Neural progenitor cell (in vitro differentiated cells): ENCODE measurements around the gene MFSD11.

Experiments used
- CTCF ChIP-seq: fragments of 200-600 bp; sonication (generic); IDR thresholded peaks from 2 replicates; pipeline ENCODE4 v1.5.1; 2017; ENCODE audit warnings: antibody characterized with exemption, mild to moderate bottlenecking
- EZH2 ChIP-seq: fragments of 200-600 bp; sonication (generic); IDR thresholded peaks from 2 replicates; pipeline ENCODE4 v1.6.1; 2017; ENCODE audit warnings: antibody characterized with exemption, mild to moderate bottlenecking, moderate library complexity
- EZH2phosphoT487 ChIP-seq: fragments of 200-600 bp; sonication (generic); IDR thresholded peaks from 2 replicates; pipeline ENCODE4 v1.6.1; 2017; ENCODE audit warnings: antibody characterized with exemption

GRCh38 chr17:76826330-76827068, 88.6 kb downstream of the MFSD11 start:
- TF ChIP-seq CTCF = no peak
- no peak for TF ChIP-seq EZH2phosphoT487
- TF ChIP-seq EZH2 = no peak
